Measurements from ENCODE around the gene WIF1. TPM values are rescaled to one million over a fixed set of nuclear protein-coding genes. Genes with fewer than 3 reads are reported as not detected.

The WIF1 gene
- total RNA-seq, 4 donors from 2014 or later: 1.7 to 4.2 (median 2.3) TPM

GRCh38 chr12:65022421-65022820, 98.7 kb downstream of the WIF1 start:
- H3K4me3 ChIP-seq (ENCODE audit: low read depth, poor library complexity, severe bottlenecking): no peak overlapping the region
- TF ChIP-seq POLR2A (IDR thresholded peaks at IDR 0.05): no peak
- TF ChIP-seq CTCF (IDR thresholded peaks at IDR 0.05): no peak
- 82 to 85% methylated on average over 3 of the region's 3 CpGs for WGBS, 2 donors
- no peak for DNase-seq (ENCODE audit: low spot score in 2 of 2)
- intact Hi-C loops (cut with DNase I; ENCODE audit: low total_unique reads): no loop called here

- 72 to 75% methylated on average over 4 of the region's 4 CpGs for WGBS, 2 donors
- DNase-seq (ENCODE audit: low spot score in 2 of 2): no peak
These were observed 101.3 kb downstream of the WIF1 start for GRCh38 chr12:65019696-65020234.

GRCh38 chr12:65016881-65017650, 104.0 kb downstream of the WIF1 start:
- no peak for TF ChIP-seq POLR2A (IDR thresholded peaks at IDR 0.05)
- TF ChIP-seq CTCF (IDR thresholded peaks at IDR 0.05): no peak
- no peak for DNase-seq (ENCODE audit: low spot score in 2 of 2)
- intact Hi-C loops (cut with DNase I; ENCODE audit: low total_unique reads): no loop called here
- no peak overlapping the region for H3K4me3 ChIP-seq (ENCODE audit: low read depth, poor library complexity, severe bottlenecking)

More at GRCh38 chr12:65019696-65020234, 101.3 kb downstream of the WIF1 start:
- no peak overlapping the region for H3K4me3 ChIP-seq (ENCODE audit: low read depth, poor library complexity, severe bottlenecking)
- no peak for TF ChIP-seq POLR2A (IDR thresholded peaks at IDR 0.05)
- TF ChIP-seq CTCF (IDR thresholded peaks at IDR 0.05): no peak
- intact Hi-C loops (cut with DNase I; ENCODE audit: low total_unique reads): no loop called here

- H3K4me3 ChIP-seq (ENCODE audit: low read depth, poor library complexity, severe bottlenecking): no peak overlapping the region
- no peak for TF ChIP-seq POLR2A (IDR thresholded peaks at IDR 0.05)
- no peak for TF ChIP-seq CTCF (IDR thresholded peaks at IDR 0.05)
- no peak for DNase-seq (ENCODE audit: low spot score in 2 of 2)
- intact Hi-C loops (cut with DNase I; ENCODE audit: low total_unique reads): no loop called here
- WGBS, 2 donors: 74 to 78% methylated on average over 6 of the region's 6 CpGs
These were observed 105.3 kb downstream of the WIF1 start for GRCh38 chr12:65015850-65016249.

GRCh38 chr12:65014504-65015271, 106.4 kb downstream of the WIF1 start:
- H3K4me3 ChIP-seq (ENCODE audit: low read depth, poor library complexity, severe bottlenecking): no peak overlapping the region
- no peak for DNase-seq (ENCODE audit: low spot score in 2 of 2)
- WGBS, 2 donors: 54 to 56% methylated on average over 9 of the region's 9 CpGs
- intact Hi-C loops (cut with DNase I; ENCODE audit: low total_unique reads): no loop called here
- TF ChIP-seq CTCF (IDR thresholded peaks at IDR 0.05) (no peak), POLR2A (IDR thresholded peaks at IDR 0.05) (no peak)
